Caki2 (cell line): ENCODE data around the gene CNDP1. TPM values are rescaled to one million over a fixed set of nuclear protein-coding genes. Genes with fewer than 3 reads are reported as not detected.
A peak's percentile ranks its signal among the peaks of the same experiment; 100 is the strongest.
"Not testable (repeated sequence)": the region's sequence is repeated elsewhere in the genome, so short reads cannot be mapped to it uniquely, and the experiment has no call there.

Source experiments
- DNase-seq: peaks from one replicate; pipeline ENCODE4 v3.0.0-alpha.2; 2015; ENCODE audit warnings: low read depth
- in situ Hi-C: cut with HindIII; loops from 2 replicates; pipeline ENCODE4 v1.10.0; 2016; ENCODE audit warnings: low sequenced_read_pairs, low pct_unique_long_range_greater_than_20kb, mixed read lengths
- total RNA-seq: library from RNA; depleted of rRNA; stranded (reverse); fragments of >200 nt; shearing (Covaris generic); gene quantifications from 2 replicates; pipeline ENCODE4 v1.2.3, GENCODE V29; 2014; ENCODE audit warnings: low replicate concordance; rRNA removed

CNDP1 gene, protein sequence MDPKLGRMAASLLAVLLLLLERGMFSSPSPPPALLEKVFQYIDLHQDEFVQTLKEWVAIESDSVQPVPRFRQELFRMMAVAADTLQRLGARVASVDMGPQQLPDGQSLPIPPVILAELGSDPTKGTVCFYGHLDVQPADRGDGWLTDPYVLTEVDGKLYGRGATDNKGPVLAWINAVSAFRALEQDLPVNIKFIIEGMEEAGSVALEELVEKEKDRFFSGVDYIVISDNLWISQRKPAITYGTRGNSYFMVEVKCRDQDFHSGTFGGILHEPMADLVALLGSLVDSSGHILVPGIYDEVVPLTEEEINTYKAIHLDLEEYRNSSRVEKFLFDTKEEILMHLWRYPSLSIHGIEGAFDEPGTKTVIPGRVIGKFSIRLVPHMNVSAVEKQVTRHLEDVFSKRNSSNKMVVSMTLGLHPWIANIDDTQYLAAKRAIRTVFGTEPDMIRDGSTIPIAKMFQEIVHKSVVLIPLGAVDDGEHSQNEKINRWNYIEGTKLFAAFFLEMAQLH
- total RNA-seq, result not detected in 2 replicates

DNA sequence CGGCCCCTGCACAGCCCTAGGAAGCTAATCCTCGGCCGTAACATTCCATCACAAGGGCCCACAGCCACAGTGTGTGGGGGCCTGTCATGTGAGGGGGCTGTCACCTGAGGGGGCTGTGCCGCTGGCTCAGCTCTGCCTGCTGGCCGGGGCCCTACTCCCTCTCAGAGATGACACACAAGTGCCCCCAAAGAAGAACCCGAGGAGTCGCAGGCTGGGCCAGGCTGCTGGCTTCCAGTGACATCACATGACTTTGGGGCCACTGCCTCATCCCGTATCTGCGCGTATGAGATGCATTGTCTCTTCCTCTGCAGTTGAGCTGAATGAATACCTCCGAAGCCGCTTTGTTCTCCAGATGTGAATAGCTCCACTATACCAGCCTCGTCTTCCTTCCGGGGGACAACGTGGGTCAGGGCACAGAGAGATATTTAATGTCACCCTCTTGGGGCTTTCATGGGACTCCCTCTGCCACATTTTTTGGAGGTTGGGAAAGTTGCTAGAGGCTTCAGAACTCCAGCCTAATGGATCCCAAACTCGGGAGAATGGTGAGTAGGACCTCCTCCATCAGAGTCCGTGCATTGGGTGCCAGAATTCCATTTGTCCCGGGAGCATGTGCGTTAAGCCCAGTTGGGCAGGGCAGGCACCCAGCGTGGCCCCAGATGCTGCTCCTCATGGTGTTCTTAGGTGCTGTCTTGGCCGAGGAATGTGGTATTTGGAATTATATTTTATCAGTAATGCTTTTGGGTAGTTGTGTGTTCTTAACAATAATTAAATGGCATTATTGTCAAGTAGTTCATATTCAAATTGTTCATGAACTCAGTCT, at the start of gene CNDP1:
TSS of gene CNDP1 (plus strand) at position 351 of the 820 bp plus-strand sequence. CDS start at position 519, 168 bp downstream.
- in situ Hi-C loops, result no loop called here
- DNase-seq, result no peak

DNA sequence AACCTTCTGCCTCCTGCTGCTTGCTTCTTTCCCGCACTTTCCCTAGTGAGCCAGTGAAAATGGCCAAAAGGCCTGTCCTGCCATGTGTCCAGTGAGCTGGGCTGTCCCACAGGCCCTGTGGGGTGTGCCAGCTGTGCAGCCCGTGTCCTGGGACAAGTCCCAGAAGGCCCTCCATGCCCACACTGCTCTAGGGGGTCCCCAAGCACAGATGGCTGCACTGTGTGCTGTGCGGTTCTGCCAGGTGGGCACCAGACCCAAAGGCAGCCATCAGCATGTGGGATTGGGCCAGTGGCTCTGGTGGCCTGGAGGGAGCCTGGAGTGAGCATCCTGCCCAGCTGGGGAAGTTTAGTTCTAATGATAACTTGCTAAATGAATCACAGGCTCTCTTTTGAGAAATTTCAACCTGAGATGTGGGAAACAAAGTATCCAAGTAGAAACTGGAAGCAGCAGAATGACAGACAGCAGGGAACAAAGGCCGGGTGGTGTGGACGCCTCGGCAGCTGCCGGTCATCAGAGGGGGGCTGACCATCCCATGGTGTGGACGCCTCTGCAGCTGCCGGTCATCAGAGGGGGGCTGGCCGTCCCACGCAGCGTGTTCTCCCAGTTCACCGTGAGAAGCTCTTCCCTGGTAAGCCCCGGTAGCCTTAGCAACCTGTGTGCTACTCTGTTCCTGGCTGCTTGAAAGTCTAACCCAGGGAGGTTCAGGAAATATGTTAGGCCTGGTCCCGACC, 48.0 kb upstream of the CNDP1 start:
- no peak for DNase-seq
- in situ Hi-C loops, result no loop called here

DNA sequence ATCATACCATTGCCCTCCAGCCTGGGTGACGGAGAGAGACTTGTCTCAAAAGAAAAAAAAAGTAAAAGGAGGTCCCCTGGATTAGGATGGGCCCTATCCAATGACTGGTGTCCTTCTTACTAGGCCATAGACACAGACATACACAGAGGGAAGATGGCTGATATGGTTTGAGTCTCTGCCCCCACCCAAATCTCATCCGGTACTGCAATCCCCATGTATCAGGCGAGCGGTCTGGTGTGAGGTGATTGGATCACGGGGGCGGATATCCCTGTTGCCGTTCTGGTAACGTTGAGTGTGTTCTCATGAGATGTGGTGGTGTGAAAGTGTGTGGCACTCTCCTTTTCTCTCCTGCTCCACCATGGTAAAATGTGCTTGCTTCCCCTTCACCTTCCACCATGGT, 45.9 kb upstream of the CNDP1 start:
- no peak for DNase-seq
- in situ Hi-C loops, result no loop called here

DNA sequence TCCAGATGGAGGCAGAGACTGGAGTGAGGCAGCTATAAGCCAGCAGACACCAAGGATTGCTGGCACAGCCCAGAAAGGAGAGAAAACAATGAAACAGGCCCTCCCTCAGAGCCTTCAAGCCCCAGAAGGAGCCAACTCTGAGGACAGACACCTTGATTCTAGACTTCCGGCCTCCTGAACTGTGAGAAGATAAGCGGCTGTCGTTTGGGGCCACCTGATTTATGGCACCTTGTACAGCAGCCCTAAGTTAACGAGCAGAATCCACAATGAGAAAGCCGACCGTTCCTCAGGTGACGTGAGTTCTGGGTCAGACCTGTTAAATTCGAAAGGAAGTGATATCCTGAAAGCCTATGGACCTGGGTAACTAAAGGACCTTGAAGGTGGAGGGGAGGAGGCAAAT, 45.4 kb upstream of the CNDP1 start:
- in situ Hi-C loops, result no loop called here
- no peak for DNase-seq

DNA sequence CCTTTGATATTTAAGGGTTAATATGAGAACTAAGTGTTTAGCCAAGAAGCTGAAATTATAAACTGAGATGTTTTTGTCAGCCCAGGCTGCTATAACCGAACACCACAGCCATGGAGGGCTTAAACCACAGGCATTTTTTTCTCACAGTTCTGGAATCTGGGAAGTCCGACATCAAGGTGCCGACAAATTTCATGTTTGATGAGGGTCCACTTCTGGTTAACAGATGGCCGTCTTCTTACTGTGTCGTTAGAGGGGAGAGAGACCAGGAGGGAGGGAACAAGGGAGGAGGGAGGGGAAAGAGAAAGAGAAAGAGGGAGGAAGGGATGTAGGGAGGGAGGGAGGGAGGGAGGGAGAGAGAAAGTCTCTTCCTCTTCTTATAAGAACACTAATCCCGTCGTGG, 44.6 kb upstream of the CNDP1 start:
- in situ Hi-C loops, result no loop called here
- DNase-seq, result no peak

DNA sequence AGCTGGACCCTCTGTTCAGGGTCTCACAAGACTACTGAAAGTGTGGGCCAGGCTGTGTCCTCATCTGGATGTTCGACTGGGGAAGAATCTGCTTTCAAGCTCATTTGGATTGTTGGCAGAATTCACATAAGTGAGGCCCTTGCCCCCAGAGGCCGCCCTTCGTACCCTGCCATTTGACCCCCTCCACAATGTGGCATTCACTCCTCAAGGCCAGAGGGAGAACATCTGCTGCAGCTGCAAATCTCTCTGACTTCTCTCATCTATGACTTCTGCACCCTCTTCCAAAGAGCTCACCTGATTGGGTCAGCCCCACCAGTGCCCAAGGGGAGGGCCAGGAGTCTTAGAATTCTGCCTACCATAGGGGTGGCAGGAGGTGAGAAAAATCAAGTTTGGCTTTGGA, 42.0 kb upstream of the CNDP1 start:
- no peak for DNase-seq
- in situ Hi-C loops, result no loop called here

DNA sequence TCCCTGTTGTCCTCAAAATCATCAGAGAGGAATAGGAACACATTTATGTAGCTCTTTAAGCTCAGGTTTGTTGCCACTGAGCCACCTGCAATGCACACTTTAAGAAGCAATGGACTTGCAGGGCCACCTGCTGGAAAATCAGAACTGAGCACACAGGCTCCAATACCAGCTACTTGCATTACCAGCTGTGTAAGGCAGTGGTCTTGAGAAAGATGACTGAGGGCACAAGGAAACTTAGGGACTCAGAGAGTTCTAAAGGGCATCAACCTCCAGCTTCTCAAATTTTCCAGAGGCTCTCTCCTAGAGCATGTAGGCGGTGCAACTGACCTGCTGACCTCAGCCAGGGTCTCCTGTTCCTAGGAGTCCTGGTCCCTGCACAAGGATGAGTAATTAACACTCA, 40.6 kb upstream of the CNDP1 start:
- in situ Hi-C loops, result no loop called here

DNA sequence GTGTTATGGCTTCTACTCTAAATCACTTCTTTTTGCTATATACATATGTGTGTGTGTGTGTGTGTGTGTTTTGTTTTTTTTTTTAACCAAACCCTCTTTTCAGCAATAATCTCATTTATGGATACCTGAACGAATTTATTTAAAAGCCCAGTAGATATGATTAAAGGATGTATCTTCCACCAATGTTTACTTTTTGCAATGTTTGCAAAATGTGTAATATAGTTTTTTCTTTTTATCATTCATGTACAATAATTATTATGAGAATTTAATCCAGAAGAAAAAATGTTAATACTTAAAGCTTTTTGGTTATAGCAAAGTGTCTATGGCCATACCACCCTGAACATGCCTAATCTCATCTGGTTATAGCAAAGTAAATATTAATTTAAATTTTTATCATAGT, 39.8 kb upstream of the CNDP1 start:
- in situ Hi-C loops, result no loop called here
- no peak for DNase-seq

More for the DNA sequence above, 40.6 kb upstream of the CNDP1 start:
- no peak for DNase-seq

DNA sequence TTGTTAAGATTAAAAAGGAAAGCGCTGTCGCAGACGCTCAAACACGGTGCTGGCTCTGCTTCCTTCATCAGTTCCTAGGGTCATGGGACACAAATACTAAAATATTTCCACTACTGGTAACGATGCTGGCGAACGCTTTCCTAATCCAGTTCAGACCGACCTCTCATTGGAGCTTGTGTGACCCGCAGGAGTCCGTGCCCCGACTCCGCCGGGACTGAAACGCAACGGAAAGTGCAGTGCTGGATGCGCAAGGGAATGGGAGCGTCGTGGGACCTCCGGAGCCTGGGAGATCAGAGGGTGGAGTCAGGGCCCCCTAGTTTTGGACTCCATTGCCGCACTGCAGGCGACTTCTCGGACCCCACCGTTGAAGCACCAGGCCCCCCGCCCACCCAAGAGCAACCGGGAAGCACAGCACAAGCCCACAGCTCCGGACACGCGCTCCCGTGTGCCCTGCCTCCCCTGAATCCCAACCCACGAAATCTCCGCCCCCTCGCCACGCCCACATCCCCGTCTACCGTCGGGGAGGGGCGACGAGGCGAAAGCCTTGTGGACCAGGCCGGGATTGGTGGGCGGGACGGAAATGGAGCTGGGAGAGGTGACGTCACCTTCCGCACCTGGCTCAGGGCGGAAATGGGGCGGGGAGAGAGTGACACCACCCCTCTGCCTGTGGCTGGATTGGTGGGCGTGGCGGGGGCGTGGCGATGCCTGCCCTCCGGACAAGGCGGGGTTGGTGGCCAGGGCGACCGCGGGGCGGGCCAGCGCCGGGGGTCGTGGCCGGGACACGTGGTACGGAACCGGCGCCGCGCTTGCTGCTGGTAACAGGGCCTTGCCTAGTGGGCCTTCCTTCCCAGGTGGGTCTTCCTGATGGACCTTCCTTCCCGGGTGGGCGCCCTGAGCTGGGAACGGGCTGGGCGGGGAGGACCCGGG, 38.5 kb upstream of the CNDP1 start, which contains the start of gene CNDP2:
TSS of gene CNDP2 (plus strand) at position 783 of the 927 bp plus-strand sequence. CDS start 3,611 bp downstream, outside the sequence.
- DNase-seq, result peak; percentile 96
- in situ Hi-C loops, result no loop called here

DNA sequence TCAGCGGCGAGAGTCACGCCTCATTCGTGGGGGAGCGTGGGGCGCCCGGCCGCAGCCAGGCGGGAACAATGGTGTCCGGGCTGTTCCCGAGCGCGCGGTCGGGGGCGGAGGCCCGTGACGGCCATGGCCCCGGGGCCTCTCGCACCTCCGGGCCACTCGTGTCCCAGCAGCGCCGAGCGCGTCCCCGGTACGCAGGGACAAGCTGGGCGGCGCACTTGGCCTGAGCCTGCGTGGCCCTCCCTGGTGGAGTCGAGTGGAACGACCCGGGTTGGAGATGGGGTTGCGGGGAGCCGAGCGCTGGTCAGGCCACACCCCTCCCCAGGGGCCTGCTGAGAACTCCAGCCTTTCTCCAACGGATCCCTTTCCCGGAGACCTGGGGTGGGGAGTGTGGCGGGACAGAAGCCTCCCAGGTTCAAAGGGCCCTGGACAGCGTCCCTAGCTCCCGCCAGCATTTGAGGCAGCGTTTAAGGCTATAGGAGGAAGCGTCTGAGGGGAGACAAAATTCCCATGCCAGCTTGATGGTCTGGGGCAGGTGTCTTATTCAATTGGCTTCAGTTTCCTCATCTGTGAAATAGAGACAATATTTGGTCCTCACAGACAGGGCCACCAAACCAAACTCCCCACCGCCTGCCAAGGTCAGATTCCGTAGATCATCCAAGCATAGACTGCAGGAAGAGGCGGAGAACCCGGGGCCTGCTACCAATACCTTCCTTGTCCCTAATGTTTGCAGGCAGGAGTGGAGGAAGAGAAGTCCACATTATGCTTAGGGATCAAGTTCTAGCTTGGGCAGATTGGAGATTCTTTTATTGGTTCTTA, 37.6 kb upstream of the CNDP1 start:
- in situ Hi-C loops, result no loop called here
- peak; percentile 46 for DNase-seq

DNA sequence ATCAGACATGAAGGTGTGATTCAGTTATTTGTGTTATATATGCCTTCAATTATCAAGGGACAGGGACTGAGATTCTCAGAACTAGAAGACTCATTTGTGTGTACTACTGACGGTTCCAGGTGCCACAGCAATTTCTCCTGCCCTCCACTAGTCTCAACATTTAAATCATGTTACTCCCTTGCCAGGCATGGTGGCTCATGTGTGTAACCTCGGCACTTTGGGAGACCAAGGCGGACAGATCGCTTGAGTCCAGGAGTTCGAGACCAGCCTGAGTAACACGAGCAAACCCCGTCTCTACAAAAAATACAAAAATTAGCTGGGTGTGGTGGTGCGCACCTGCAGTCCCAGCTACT, 37.0 kb upstream of the CNDP1 start:
- in situ Hi-C loops, result no loop called here
- DNase-seq, result no peak

DNA sequence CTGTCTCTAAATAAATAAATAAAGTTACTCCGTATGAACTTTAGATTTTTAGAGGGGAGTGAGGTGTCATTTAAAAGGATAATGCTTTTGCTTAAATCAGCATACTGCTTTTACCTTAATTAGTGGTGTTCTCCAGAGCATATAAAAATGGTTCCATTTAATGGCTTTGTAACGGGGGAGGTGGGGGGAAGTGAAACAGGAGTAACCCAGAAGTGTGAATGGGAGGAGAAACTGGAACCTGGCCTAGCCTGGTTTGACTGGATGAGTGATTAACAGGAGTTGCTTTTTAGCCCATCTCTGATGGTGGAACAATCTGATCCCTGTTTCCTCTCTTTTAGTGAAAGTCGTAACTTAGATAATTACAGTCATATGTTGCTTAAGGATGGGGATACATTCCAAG, 36.5 kb upstream of the CNDP1 start:
- no peak for DNase-seq
- in situ Hi-C loops, result no loop called here

DNA sequence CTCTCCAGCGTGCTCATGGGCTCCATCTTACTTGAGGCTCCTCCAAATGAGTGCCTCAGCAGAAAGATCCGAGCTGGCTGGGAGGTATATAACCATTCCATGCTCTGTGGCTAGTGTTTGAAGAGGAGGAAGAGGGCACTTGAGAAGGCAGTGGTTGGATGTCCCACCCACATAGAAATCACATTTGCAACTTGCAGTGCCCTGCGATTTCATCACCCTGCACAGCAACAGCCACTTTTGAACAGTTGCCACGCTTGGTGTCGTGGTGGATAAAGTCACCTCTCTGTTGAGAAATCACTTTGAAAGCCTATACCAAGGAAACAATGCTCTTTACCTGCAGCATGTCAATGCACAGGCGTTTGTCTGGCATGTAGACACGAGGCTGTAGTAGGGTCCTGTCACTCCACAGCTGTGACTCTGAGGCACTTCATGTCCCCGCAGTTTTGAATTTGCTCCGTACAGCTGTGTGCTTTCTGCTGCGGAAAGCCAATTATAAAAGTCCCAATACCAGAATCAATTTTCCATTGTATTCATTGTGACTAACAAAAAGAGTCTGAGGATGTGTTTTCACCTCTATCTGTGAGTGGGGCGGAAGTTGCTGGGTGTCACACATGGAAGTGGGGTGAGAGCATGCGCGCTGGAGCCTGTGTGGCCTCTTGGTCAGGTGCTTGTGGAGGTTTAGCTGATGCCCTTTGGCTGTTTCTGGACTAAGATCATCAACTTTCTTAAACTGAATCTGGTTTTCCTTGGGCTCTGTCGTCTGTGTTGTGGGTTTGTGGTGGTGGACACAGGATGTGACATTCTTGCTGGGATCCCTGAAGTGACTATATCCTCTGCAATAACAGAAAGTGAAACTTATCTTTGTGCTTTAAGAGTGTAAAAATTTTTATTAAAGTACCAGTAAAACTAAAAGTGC, 35.3 kb upstream of the CNDP1 start:
- in situ Hi-C loops, result no loop called here
- peak; percentile 41 for DNase-seq

DNA sequence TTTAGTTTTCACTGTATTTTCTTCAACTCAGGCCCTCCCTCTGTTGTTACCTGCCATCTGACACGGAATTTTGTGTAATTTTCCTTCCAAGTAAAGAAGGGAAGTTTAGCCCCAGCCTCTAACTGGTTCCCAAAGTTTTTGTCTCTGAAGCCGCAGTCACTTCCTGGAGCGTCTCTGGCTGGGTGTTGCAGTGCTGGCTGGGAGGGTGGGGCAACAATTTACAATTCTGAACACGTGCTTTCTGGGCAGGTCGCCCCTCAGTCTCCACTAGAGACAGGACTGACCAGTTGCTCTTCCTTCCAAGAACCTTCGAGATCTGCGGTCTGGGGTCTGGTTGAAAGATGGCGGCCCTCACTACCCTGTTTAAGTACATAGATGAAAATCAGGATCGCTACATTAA, 34.7 kb upstream of the CNDP1 start:
- DNase-seq, result peak; percentile 44

DNA sequence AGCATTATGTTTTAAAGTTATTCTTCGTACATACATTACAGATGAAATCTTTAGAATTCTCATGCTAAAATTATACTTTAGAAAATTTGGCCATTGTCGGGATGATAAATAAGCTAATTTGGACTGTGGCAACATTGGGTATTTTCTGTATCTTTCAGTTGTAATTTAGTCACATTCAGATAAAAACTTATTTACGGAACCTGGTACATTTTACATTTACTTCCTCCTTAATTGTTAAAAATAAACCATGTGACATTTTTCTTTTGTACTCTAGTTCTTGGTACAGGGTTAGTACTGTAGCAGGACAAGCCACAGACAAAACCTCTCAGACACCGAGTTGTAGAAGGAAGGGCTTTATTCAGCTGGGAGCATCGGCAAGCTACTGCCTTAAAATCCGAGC, 33.9 kb upstream of the CNDP1 start:
- no peak for DNase-seq
- in situ Hi-C loops, result no loop called here

More for the DNA sequence above, 34.7 kb upstream of the CNDP1 start:
- in situ Hi-C loops, result no loop called here

DNA sequence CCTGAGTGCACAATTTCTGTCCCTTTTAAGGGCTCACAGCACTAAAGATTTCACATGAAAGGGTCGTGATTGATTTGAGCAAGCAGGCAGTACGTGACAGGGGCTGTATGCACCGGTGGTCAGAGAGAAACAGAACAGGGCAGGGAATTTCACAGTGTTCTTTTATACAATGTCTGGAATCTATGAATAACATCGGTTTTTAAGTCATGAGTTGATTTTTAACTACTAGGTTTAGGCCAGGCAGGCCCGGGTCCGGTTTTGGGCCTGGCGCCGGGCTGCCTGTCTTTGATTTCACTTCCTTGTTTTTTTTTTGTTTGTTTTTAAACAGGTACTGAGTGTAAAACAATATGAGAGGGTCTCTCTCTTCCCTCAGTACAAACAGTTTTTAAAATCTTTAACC, 33.5 kb upstream of the CNDP1 start:
- in situ Hi-C loops, result not testable (repeated sequence)
- DNase-seq, result peak; percentile 34
